GM12873 (cell line): ENCODE data around the gene CDH4.

Experiments
- TF ChIP-seq, protein P1 (sequence below): IDR thresholded peaks from 2 replicates; pipeline ENCODE4 v1.5.1; 2012; ENCODE audit warnings: low read depth, mild to moderate bottlenecking, moderate library complexity, low read length, control low read depth; ENCODE audit not compliant: insufficient read depth; ENCODE audit errors: missing control alignments

CDH4 gene

DNA sequence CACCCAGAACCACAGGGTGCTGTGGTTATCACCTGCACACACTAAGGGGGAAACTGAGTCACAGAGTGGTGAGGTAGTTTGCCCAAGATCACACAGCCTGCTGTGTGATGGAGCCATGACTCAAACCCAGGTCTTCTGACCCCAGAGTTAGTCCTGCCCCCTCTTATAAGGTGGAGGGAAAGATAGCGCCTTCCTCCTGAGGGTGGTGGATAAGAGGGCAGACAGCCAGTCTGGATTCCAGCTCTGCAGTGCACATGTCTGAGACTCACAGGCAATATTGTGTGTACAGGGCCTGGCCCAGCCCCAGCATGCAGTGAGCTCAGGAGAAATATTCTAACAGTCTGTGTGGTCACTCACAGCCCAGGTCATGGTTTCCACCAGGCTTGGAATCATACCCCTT is 393.7 kb downstream of the CDH4 start:
- TF ChIP-seq, protein P1, sequence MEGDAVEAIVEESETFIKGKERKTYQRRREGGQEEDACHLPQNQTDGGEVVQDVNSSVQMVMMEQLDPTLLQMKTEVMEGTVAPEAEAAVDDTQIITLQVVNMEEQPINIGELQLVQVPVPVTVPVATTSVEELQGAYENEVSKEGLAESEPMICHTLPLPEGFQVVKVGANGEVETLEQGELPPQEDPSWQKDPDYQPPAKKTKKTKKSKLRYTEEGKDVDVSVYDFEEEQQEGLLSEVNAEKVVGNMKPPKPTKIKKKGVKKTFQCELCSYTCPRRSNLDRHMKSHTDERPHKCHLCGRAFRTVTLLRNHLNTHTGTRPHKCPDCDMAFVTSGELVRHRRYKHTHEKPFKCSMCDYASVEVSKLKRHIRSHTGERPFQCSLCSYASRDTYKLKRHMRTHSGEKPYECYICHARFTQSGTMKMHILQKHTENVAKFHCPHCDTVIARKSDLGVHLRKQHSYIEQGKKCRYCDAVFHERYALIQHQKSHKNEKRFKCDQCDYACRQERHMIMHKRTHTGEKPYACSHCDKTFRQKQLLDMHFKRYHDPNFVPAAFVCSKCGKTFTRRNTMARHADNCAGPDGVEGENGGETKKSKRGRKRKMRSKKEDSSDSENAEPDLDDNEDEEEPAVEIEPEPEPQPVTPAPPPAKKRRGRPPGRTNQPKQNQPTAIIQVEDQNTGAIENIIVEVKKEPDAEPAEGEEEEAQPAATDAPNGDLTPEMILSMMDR = no peak

DNA sequence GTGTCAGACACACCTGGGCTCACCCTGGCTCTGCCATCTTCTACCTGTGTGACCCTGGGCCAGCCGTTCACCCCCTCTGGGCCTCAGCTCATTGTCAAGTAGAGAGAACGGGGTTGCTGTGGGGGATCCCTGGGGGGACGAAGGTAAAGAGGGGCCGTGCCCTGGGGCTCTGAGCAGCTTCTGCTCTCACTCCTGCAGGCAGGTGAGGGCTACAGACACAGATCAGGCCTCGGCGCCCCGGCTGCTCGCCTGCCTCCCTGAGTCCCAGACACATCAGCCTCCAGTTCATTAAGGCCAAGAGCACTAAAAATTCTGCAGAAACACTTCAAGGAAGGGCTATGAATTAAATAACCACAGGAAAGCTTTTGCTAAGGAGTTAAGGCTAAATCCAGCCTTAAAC is 394.4 kb downstream of the CDH4 start:
- TF ChIP-seq, protein P1 = no peak

DNA sequence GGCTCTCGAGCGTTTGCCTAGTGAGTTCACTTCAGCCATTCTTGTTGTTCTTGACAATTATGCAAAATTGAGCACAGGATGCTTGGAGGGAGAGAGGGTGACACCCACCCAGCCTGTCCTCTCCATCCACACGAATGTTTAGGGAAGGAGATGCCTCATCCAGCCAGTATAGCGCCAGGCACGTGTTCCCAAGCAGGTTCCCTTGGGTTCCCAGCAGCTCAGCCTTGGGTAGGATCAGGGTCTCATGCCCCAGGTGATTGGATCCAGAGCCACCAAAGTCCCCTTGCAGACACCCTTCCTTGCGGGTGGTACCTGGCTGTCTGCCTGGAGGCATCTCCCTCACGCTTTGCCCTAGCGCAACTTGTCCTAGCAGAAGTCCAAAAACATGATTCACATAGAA is 394.9 kb downstream of the CDH4 start:
- TF ChIP-seq, protein P1 = no peak

DNA sequence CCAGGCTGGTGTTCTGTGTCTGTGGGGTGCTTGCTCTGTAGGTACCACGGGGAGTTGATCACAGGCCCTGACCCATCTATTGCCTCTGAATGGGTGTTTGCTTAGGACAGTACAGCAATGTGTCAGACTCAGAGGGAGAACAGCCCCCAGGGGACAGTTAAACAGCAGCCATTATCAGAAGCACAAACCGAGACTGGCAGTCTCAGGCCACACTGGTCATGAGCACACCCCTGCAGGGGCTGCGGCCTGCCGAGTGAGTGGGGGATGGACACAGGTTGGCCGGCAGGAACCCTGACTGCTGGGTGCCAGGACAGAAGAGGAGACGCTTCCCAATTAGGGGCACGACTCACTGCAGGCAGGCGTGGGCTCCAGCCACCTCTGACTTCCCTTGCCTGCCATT is 395.6 kb downstream of the CDH4 start:
- TF ChIP-seq, protein P1 = no peak

DNA sequence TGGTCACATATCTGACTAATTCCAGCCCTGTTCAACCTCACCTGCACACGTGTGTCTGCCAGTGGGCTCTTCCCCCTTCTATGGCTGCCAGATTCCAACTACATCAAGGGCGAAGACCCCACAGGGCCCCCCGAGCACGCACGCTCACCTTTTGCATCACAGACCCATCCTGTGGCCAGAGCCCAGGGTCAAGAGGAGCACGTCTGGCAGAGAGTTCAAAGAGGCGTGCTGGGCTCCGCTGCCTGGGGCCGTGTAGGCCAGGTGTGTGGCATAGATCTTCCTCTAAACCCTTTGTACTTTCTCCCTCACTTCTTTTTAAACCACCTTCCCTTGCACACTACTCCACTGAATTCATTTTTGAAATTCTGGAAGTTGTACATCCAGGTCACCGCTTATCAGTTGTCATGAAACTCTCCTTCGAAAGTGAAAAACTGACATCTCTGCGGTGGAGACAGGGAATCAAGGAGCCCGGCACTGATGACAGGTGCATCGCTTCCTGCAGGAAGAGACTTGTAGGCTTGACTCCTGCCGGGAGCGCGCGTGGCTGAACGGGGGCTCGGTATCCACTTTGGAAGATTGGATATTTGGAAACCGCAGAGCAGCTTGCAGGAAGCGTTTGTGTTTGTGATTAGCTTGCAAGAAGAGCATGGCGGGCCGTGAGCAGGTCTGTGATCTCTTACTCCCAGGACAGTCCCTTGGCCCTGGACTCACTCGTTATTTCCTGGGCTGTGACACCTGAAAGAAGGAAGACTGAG is 397.2 kb downstream of the CDH4 start:
- TF ChIP-seq, protein P1 = no peak

DNA sequence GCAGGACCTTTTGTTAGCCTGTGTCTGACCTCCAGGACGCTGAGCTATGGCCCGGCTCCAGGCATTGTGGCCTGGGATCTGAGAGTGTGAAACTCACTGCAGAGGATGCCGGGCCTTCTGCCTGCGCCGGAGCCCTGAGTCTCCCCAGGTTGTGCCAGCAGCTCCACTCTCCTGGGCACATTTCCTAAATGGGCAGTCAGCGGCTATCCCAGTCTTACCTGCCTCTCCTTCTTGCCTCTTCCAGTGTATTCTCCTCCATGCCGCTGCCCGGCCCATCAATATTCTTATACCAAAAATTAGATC is 397.8 kb downstream of the CDH4 start:
- TF ChIP-seq, protein P1 = no peak

DNA sequence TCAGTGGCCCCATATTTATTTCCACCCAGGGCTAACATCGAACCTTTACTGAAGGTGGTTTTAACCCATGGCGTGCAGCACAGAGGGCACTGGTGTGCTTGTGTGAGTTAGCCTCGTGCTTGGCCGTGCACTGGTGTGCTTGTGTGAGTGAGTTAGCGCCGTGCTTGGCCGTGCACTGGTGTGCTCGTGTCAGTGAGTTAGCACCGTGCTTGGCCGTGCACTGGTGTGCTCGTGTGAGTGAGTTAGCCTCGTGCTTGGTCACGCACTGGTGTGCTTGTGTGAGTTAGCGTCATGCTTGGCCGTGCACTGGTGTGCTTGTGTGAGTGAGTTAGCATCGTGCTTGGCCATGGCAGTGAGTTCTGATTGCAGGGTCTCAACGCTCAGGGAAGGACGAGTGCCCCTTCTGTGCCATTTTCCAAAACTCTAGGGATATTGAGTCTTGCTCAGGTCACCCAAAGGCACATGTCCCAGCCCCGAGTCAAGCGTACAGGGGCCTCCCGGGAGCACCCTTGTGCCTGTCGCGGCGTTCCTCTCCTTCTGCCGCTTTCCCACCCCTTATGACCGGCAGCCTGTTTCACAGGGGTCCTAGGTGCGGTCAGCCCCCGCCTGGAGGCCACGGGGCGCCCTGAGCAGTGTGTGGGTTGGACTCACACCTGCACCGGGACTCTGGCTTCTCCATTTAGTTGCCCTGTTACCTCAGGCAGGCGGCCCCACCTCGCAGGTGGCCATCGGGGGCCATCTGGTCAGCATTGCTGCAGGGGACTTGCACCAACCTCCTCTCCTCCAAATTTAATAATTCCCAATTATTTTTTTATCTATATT is 399.1 kb downstream of the CDH4 start:
- TF ChIP-seq, protein P1 = no peak
